A549 (cell line): Measurements from ENCODE around the gene DYRK2.

Experiments
- CTCF ChIP-seq: fragments of >200 bp; sonication (Bioruptor Twin); formaldehyde crosslinking; IDR thresholded peaks from 3 replicates; pipeline ENCODE4 v1.5.1; 2016
- FOSB ChIP-seq: fragments of 250-450 bp; sonication (Bioruptor Pico); IDR thresholded peaks from 2 replicates; pipeline ENCODE4 v1.5.0; 2020; ENCODE audit warnings: mild to moderate bottlenecking, moderate library complexity
- JUN ChIP-seq, 2 experiments: fragments of >200 bp; sonication (Bioruptor Twin); formaldehyde crosslinking; IDR thresholded peaks; 2 replicates in 1 of 2; 3 replicates in 1 of 2; pipeline ENCODE4 v1.6.1; 2016 to 2017
- NPAS2 ChIP-seq: fragments of 250-450 bp; sonication (Bioruptor Pico); IDR thresholded peaks from 2 replicates; pipeline ENCODE4 v1.8.0; 2022; ENCODE audit warnings: mild to moderate bottlenecking, moderate library complexity, borderline replicate concordance
- POLR2A ChIP-seq: IDR thresholded peaks from 2 replicates; pipeline ENCODE4 v1.6.1; 2012; ENCODE audit warnings: mild to moderate bottlenecking, low read length
- SMC3 ChIP-seq: fragments of >200 bp; sonication (Bioruptor Twin); formaldehyde crosslinking; IDR thresholded peaks from 3 replicates; pipeline ENCODE4 v1.6.1; 2018; ENCODE audit warnings: inconsistent platforms
- SREBF2 ChIP-seq: fragments of 450-650 bp; IDR thresholded peaks from 2 replicates; pipeline ENCODE4 v1.6.1; 2014; ENCODE audit warnings: mild to moderate bottlenecking, moderate library complexity

GRCh38 chr12:67695974-67696373 lies 47.4 kb downstream of the DYRK2 start:
- no peak for TF ChIP-seq SMC3
- TF ChIP-seq POLR2A: no peak
- TF ChIP-seq SREBF2: no peak
- no peak for TF ChIP-seq CTCF
- TF ChIP-seq NPAS2 (CRISPR knock-in tag): no peak
- TF ChIP-seq FOSB (CRISPR knock-in tag): no peak
- no peak for TF ChIP-seq JUN (IDR thresholded peaks at IDR 0.05)
